Fibroblast of lung (primary cell): ENCODE data around the gene ZBTB45. TPM values are rescaled to one million over a fixed set of nuclear protein-coding genes. Genes with fewer than 3 reads are reported as not detected.

Source experiments
- DNase-seq, 2 donors: peaks; one replicate each; pipeline versions ENCODE4 v3.0.0 to v3.0.0-alpha.2; 2010; ENCODE audit warnings: low read depth in 2 of 2
- H2AFZ ChIP-seq: 2 replicates; pipeline ENCODE4 v1.5.1; 2012; ENCODE audit warnings: low read length, control low read depth, inconsistent platforms
- H3K27ac ChIP-seq: 2 replicates; pipeline ENCODE4 v1.5.1; 2011; ENCODE audit warnings: low read length, control low read depth; ENCODE audit not compliant: insufficient read depth
- H3K27me3 ChIP-seq: 2 replicates; pipeline ENCODE4 v1.5.1; 2011; ENCODE audit warnings: mild to moderate bottlenecking, low read length; ENCODE audit not compliant: control insufficient read depth, insufficient read depth
- H3K36me3 ChIP-seq: 2 replicates; pipeline ENCODE4 v1.5.1; 2011; ENCODE audit warnings: low read length; ENCODE audit not compliant: control insufficient read depth, insufficient read depth
- H3K4me1 ChIP-seq: 2 replicates; pipeline ENCODE4 v1.5.1; 2011; ENCODE audit warnings: low read length; ENCODE audit not compliant: control insufficient read depth, insufficient read depth; ENCODE audit errors: extremely low read depth
- H3K4me2 ChIP-seq: 2 replicates; pipeline ENCODE4 v1.5.1; 2011; ENCODE audit warnings: low read length, control low read depth; ENCODE audit not compliant: insufficient read depth; ENCODE audit errors: extremely low read depth
- H3K4me3 ChIP-seq, 4 experiments: fragments of 200-600 bp in 1 of 4; sonication (generic) in 1 of 4; replicated peaks in 1 of 4; 2 replicates each; pipeline ENCODE4 v1.5.1; 2011 to 2016; ENCODE audit warnings: low read length in 4 of 4, low read depth in 3 of 4, mild to moderate bottlenecking in 3 of 4, control low read depth in 2 of 4, inconsistent platforms in 1 of 4, mixed read lengths in 1 of 4; ENCODE audit not compliant: insufficient read depth in 1 of 4; ENCODE audit errors: control extremely low read depth in 1 of 4
- H3K79me2 ChIP-seq: 2 replicates; pipeline ENCODE4 v1.5.1; 2012; ENCODE audit warnings: mild to moderate bottlenecking, low read length, inconsistent platforms; ENCODE audit not compliant: control insufficient read depth, insufficient read depth
- H3K9ac ChIP-seq: 2 replicates; pipeline ENCODE4 v1.5.1; 2011; ENCODE audit warnings: mild to moderate bottlenecking, low read length, control low read depth; ENCODE audit not compliant: insufficient read depth
- H3K9me3 ChIP-seq: 2 replicates; pipeline ENCODE4 v1.5.1; 2012; ENCODE audit warnings: low read depth, low read length; ENCODE audit not compliant: control insufficient read depth, insufficient read depth
- H4K20me1 ChIP-seq: 2 replicates; pipeline ENCODE4 v1.5.1; 2011; ENCODE audit warnings: low read length; ENCODE audit not compliant: control insufficient read depth, insufficient read depth; ENCODE audit errors: extremely low read depth
- EZH2 ChIP-seq: IDR thresholded peaks from 2 replicates; pipeline ENCODE4 v1.5.1; 2012; ENCODE audit warnings: low read length, control low read depth, mild to moderate bottlenecking; ENCODE audit errors: missing control alignments
- polyA plus RNA-seq, 2 donors: library from polyadenylated mRNA; depleted of rRNA in 1 of 2; stranded (reverse) in 1 of 2; unstranded in 1 of 2; fragments of >200 nt; gene quantifications; 2 replicates each; pipeline ENCODE4 v1.2.1, GENCODE V29; 2011 to 2012; ENCODE audit warnings: missing spikeins in 1 of 2
- total RNA-seq: library from RNA; depleted of rRNA; stranded (reverse); fragments of >200 nt; gene quantifications from 2 replicates; pipeline ENCODE4 v1.2.1, GENCODE V29; 2014
- TF ChIP-seq, protein P1 (sequence below), 2 donors: IDR thresholded peaks in 1 of 2; conservative IDR thresholded peaks in 1 of 2; 1 replicate in 1 of 2; 2 replicates in 1 of 2; pipeline ENCODE4 v1.5.1; 2011 to 2012; ENCODE audit warnings: low read length in 2 of 2, control low read depth in 1 of 2, inconsistent platforms in 1 of 2, low read depth in 1 of 2, mild to moderate bottlenecking in 1 of 2

The ZBTB45 gene
- total and polyA plus RNA-seq, 2 donors (not counting 1 experiment from before 2014, with no cell fraction given) = 3.1 to 5.9 TPM

GRCh38 chr19:58518256-58519086 is 1.1 kb downstream of the ZBTB45 start:
- TF ChIP-seq EZH2 = no peak
- TF ChIP-seq, protein P1, sequence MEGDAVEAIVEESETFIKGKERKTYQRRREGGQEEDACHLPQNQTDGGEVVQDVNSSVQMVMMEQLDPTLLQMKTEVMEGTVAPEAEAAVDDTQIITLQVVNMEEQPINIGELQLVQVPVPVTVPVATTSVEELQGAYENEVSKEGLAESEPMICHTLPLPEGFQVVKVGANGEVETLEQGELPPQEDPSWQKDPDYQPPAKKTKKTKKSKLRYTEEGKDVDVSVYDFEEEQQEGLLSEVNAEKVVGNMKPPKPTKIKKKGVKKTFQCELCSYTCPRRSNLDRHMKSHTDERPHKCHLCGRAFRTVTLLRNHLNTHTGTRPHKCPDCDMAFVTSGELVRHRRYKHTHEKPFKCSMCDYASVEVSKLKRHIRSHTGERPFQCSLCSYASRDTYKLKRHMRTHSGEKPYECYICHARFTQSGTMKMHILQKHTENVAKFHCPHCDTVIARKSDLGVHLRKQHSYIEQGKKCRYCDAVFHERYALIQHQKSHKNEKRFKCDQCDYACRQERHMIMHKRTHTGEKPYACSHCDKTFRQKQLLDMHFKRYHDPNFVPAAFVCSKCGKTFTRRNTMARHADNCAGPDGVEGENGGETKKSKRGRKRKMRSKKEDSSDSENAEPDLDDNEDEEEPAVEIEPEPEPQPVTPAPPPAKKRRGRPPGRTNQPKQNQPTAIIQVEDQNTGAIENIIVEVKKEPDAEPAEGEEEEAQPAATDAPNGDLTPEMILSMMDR (conservative IDR thresholded peaks at IDR 0.05 in 1 of 2, IDR thresholded peaks at IDR 0.05 in 1 of 2; ENCODE audit: low read depth in 1 of 2, low read length in 2 of 2) = no peak
- DNase-seq = no peak
- peaks cover 9% of the 10 kb centered on the region for H3K36me3 ChIP-seq
- peak overlapping the region; percentile 95 for H3K9ac ChIP-seq
- no peaks in the 10 kb centered on the region for H4K20me1 ChIP-seq
- H3K27me3 ChIP-seq = no peaks in the 10 kb centered on the region
- H3K9me3 ChIP-seq = no peaks in the 10 kb centered on the region
- H3K27ac ChIP-seq = peak overlapping the region; percentile 94
- H3K4me1 ChIP-seq = peaks cover 9% of the 10 kb centered on the region
- peak overlapping the region; percentile 99 for H3K4me2 ChIP-seq
- H3K4me3 ChIP-seq = peak overlapping the region; percentile 83 to 97 (median 92)
- H2AFZ ChIP-seq = no peak overlapping the region
- peaks cover 35% of the 10 kb centered on the region for H3K79me2 ChIP-seq

DNA sequence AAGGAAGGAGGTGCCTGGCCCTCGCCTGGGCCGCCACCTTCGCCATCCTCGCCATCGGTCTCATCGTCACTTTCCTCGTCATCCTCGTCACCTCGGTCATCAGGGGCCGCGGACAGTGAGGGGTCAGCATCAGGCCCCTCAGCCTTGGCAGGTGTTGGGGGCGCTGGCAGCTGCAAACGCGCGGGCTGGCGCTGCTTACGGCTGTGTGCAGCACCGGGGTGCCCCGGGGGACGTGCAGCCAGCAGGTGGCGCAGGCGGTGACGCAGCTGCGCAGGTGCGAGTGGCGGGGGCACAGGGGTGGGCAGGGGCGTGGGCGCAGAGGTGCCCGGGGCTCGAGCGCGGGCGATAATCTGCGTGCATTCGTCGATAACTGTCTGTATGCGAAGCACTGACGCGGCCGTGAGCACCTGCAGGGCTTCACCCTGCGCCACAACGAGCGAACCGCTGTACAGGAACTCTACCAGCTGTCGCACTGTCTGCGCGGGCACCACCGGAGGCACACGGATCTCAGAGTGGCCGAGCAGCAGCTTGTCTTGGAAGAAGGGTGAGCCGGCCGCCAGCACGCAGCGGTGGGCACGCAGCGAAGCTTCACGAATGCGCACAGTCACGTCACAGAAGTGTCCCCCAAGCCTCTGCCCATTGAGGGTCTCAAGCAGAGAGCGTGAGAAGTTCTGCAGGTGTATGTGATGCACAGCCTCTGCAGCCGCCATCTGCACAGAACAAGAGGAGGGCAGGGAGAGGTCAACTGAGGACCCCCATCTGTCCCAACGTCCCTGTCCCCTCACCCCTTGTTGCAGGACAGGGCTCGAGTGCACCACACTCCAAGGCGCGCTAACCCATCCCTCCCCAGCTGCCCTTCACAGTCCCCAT is 2.4 kb downstream of the ZBTB45 start:
- Histone ChIP-seq H3K27me3 (no peaks in the 10 kb centered on the region), H3K4me1 (peaks cover 9% of the 10 kb centered on the region), H2AFZ (no peak overlapping the region), H3K36me3 (peaks cover 9% of the 10 kb centered on the region), H3K9ac (no peak overlapping the region), H4K20me1 (no peaks in the 10 kb centered on the region), H3K4me3 (no peak overlapping the region), H3K4me2 (no peak overlapping the region), H3K9me3 (no peaks in the 10 kb centered on the region), H3K79me2 (peaks cover 35% of the 10 kb centered on the region), H3K27ac (no peak overlapping the region)
- DNase-seq = no peak
- TF ChIP-seq EZH2 = no peak
- TF ChIP-seq, protein P1 (conservative IDR thresholded peaks at IDR 0.05 in 1 of 2, IDR thresholded peaks at IDR 0.05 in 1 of 2; ENCODE audit: low read depth in 1 of 2, low read length in 2 of 2) = no peak

GRCh38 chr19:58516246-58516836 is 3.3 kb downstream of the ZBTB45 start:
- no peak for DNase-seq
- Histone ChIP-seq H3K4me3 (no peak overlapping the region), H3K27ac (no peak overlapping the region), H3K27me3 (no peaks in the 10 kb centered on the region), H3K9me3 (no peaks in the 10 kb centered on the region), H3K79me2 (peaks cover 35% of the 10 kb centered on the region), H3K36me3 (peaks cover 9% of the 10 kb centered on the region), H3K9ac (no peak overlapping the region), H3K4me1 (peaks cover 9% of the 10 kb centered on the region), H4K20me1 (no peaks in the 10 kb centered on the region), H3K4me2 (no peak overlapping the region), H2AFZ (no peak overlapping the region)
- TF ChIP-seq, protein P1 (conservative IDR thresholded peaks at IDR 0.05 in 1 of 2, IDR thresholded peaks at IDR 0.05 in 1 of 2; ENCODE audit: low read depth in 1 of 2, low read length in 2 of 2) = no peak
- TF ChIP-seq EZH2 = no peak
